NCI-H2107 (cell line): ENCODE results near the gene UGT1A7.

Experiments
- DNase-seq: peaks from one replicate; lab custom pipeline; 2025; lab: John Stamatoyannopoulos, UW

The UGT1A7 gene

GRCh38 chr2:233818639-233819621 is 137.2 kb downstream of the UGT1A7 start:
- no peak for DNase-seq

- DNase-seq, result no peak
Observed at GRCh38 chr2:233819884-233820773, 138.4 kb downstream of the UGT1A7 start.

- DNase-seq, result no peak
Observed at GRCh38 chr2:233820774-233821105, 139.0 kb downstream of the UGT1A7 start.

GRCh38 chr2:233821196-233821595 is 139.5 kb downstream of the UGT1A7 start:
- no peak for DNase-seq

GRCh38 chr2:233821709-233822100 is 140.0 kb downstream of the UGT1A7 start:
- DNase-seq, result no peak

- DNase-seq, result no peak
Observed at GRCh38 chr2:233822101-233822771, 140.5 kb downstream of the UGT1A7 start.
